ENCODE results near the gene CCDC57. TPM values are rescaled to one million over a fixed set of nuclear protein-coding genes. Genes with fewer than 3 reads are reported as not detected.

The CCDC57 gene
- total and polyA plus RNA-seq, 4 donors = 5.4 to 19.1 (median 11.7) TPM

DNA sequence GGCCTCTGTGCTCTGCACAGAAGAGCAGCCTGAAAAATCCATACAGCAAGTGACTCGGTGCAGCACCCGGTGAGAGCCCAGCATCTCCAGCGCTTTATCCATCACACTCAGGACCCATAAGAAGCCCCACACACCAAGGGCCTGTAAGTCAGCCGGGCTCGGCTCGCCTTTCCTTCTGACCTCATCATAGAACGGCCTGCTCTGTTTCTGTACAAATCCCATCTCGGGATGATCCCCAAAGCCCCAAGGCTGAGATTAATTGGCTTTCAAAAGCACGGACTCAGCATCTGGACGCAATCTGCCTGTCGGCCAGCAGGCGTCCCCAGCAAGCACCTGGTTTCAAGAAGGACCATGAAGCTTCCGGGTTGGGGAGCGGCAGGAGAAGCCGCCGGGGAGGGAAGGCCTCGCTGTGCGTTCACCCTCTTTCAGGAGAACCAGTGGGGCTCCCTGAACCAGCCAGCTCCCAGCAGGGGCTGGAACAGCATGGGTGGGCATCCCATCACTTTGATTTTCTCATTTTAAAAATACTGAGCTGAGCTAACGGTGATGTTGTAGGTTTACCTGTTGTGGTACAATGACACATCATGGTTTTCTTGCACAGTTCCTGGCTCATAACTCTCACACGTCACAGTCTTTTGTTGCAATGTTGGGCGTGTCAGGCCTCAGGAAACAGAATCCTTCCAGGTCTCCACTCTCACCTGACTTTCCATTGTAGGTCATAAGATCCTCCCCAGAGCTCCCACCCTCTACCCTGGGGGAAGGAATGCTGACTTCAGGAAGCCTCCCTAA is 6.7 kb downstream of the CCDC57 start:
- TF ChIP-seq, protein P1, sequence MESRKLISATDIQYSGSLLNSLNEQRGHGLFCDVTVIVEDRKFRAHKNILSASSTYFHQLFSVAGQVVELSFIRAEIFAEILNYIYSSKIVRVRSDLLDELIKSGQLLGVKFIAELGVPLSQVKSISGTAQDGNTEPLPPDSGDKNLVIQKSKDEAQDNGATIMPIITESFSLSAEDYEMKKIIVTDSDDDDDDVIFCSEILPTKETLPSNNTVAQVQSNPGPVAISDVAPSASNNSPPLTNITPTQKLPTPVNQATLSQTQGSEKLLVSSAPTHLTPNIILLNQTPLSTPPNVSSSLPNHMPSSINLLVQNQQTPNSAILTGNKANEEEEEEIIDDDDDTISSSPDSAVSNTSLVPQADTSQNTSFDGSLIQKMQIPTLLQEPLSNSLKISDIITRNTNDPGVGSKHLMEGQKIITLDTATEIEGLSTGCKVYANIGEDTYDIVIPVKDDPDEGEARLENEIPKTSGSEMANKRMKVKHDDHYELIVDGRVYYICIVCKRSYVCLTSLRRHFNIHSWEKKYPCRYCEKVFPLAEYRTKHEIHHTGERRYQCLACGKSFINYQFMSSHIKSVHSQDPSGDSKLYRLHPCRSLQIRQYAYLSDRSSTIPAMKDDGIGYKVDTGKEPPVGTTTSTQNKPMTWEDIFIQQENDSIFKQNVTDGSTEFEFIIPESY (IDR thresholded peaks at IDR 0.05) = no peak
- TF ChIP-seq, protein P2, sequence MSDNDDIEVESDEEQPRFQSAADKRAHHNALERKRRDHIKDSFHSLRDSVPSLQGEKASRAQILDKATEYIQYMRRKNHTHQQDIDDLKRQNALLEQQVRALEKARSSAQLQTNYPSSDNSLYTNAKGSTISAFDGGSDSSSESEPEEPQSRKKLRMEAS (IDR thresholded peaks at IDR 0.05) = no peak
- TF ChIP-seq, protein P3, sequence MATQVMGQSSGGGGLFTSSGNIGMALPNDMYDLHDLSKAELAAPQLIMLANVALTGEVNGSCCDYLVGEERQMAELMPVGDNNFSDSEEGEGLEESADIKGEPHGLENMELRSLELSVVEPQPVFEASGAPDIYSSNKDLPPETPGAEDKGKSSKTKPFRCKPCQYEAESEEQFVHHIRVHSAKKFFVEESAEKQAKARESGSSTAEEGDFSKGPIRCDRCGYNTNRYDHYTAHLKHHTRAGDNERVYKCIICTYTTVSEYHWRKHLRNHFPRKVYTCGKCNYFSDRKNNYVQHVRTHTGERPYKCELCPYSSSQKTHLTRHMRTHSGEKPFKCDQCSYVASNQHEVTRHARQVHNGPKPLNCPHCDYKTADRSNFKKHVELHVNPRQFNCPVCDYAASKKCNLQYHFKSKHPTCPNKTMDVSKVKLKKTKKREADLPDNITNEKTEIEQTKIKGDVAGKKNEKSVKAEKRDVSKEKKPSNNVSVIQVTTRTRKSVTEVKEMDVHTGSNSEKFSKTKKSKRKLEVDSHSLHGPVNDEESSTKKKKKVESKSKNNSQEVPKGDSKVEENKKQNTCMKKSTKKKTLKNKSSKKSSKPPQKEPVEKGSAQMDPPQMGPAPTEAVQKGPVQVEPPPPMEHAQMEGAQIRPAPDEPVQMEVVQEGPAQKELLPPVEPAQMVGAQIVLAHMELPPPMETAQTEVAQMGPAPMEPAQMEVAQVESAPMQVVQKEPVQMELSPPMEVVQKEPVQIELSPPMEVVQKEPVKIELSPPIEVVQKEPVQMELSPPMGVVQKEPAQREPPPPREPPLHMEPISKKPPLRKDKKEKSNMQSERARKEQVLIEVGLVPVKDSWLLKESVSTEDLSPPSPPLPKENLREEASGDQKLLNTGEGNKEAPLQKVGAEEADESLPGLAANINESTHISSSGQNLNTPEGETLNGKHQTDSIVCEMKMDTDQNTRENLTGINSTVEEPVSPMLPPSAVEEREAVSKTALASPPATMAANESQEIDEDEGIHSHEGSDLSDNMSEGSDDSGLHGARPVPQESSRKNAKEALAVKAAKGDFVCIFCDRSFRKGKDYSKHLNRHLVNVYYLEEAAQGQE (IDR thresholded peaks at IDR 0.05) = no peak
- TF ChIP-seq, protein P4, sequence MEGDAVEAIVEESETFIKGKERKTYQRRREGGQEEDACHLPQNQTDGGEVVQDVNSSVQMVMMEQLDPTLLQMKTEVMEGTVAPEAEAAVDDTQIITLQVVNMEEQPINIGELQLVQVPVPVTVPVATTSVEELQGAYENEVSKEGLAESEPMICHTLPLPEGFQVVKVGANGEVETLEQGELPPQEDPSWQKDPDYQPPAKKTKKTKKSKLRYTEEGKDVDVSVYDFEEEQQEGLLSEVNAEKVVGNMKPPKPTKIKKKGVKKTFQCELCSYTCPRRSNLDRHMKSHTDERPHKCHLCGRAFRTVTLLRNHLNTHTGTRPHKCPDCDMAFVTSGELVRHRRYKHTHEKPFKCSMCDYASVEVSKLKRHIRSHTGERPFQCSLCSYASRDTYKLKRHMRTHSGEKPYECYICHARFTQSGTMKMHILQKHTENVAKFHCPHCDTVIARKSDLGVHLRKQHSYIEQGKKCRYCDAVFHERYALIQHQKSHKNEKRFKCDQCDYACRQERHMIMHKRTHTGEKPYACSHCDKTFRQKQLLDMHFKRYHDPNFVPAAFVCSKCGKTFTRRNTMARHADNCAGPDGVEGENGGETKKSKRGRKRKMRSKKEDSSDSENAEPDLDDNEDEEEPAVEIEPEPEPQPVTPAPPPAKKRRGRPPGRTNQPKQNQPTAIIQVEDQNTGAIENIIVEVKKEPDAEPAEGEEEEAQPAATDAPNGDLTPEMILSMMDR (IDR thresholded peaks at IDR 0.05; ENCODE audit: low read depth, low read length, missing input control) = peak; percentile 93
- TF ChIP-seq GABPA (IDR thresholded peaks at IDR 0.05 in 1 of 2, conservative IDR thresholded peaks at IDR 0.05 in 1 of 2) = peak in 1 of 2 donors; percentile 16
- TF ChIP-seq TAF1 (conservative IDR thresholded peaks at IDR 0.05) = no peak
- peak; percentile 84 to 87 for TF ChIP-seq RAD21 (IDR thresholded peaks at IDR 0.05)
- WGBS = 17% methylated on average over 21 of the region's 21 CpGs
- Histone ChIP-seq H3K27me3 (ENCODE audit: control insufficient read depth in 4 of 4, insufficient read depth in 4 of 4, low read length in 3 of 4) (no peaks in the 10 kb centered on the region), H3K4me1 (ENCODE audit: control insufficient read depth in 4 of 4, insufficient read depth in 4 of 4, low read length in 3 of 4) (peaks cover 0 to 5% (median 2%) of the 10 kb centered on the region in 4 donors), H3K36me3 (ENCODE audit: control insufficient read depth in 4 of 4, insufficient read depth in 3 of 4, low read depth in 1 of 4, low read length in 3 of 4) (no peaks in the 10 kb centered on the region), H3K27ac (ENCODE audit: low read depth in 1 of 2, low read length in 2 of 2) (peak overlapping the region; percentile 15 to 48), H3K9me3 (ENCODE audit: control insufficient read depth in 4 of 4, low read length in 3 of 4) (no peaks in the 10 kb centered on the region), H3K9ac (ENCODE audit: low read depth in 1 of 2, low read length in 2 of 2) (no peak overlapping the region), H3K4me3 (ENCODE audit: low read depth in 1 of 3, low read length in 3 of 3) (peak overlapping the region in 1 of 3 donors; percentile 11)
- DNase-seq (ENCODE audit: low spot score) = peak; percentile 74

DNA sequence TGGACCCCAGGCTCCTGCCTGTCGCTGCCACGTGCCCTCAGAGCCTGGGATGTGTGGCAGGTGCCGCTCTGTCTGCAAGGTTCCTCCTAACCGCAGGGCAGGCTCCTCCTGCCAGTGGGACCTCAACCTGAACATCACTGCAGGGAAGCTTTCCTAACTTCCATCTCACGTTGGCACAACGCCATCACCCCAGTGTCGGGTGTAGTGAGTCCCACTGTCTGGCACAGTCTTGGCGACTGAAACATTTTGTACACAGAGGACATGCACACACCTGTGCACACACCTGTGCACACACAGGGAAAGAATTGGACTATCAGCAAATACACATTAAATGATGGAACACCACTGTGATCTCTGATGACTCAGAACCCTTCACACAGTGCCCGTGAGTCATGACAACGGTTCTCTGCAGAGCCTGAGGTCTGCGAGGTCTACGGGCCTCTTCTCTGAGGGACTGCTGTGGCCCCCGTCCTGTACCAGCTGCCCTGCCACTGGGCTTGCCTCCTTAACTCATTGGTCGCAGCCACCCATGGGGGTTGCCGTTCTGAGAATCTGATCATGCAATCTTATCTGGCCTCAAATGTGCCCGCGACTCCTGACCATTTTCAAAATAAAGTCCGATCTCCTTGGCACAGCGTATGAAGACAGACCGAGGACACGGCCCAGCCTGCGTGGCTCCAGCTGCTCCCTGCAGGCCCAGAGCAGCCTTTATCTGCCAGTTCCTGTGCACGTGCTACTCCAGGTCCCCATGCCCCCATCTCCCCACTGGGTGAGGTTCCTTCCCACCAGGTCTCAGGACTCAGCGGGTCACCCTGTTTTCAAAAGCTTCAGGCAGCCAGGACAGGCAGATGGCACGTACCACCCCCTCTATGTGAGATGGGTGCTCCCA is 7.6 kb downstream of the CCDC57 start:
- 75% methylated on average over 25 of the region's 25 CpGs for WGBS
- H3K9me3 ChIP-seq (ENCODE audit: control insufficient read depth in 4 of 4, low read length in 3 of 4) = no peaks in the 10 kb centered on the region
- TF ChIP-seq, protein P5, sequence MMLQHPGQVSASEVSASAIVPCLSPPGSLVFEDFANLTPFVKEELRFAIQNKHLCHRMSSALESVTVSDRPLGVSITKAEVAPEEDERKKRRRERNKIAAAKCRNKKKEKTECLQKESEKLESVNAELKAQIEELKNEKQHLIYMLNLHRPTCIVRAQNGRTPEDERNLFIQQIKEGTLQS (IDR thresholded peaks at IDR 0.05) = no peak
- TF ChIP-seq, protein P2 (IDR thresholded peaks at IDR 0.05) = no peak
- TF ChIP-seq FOXA2 (IDR thresholded peaks at IDR 0.05) = no peak
- TF ChIP-seq, protein P4 (IDR thresholded peaks at IDR 0.05; ENCODE audit: low read depth, low read length, missing input control) = no peak
- no peak for TF ChIP-seq NR2F2 (IDR thresholded peaks at IDR 0.05)
- TF ChIP-seq GABPA (IDR thresholded peaks at IDR 0.05 in 1 of 2, conservative IDR thresholded peaks at IDR 0.05 in 1 of 2) = no peak
- TF ChIP-seq YY1 (IDR thresholded peaks at IDR 0.05) = no peak
- no peak for TF ChIP-seq TAF1 (conservative IDR thresholded peaks at IDR 0.05)
- TF ChIP-seq, protein P3 (IDR thresholded peaks at IDR 0.05) = no peak
- no peak overlapping the region for H3K4me3 ChIP-seq (ENCODE audit: low read depth in 1 of 3, low read length in 3 of 3)
- no peak overlapping the region for H3K9ac ChIP-seq (ENCODE audit: low read depth in 1 of 2, low read length in 2 of 2)
- H3K4me1 ChIP-seq (ENCODE audit: control insufficient read depth in 4 of 4, insufficient read depth in 4 of 4, low read length in 3 of 4) = peaks cover 0 to 5% (median 2%) of the 10 kb centered on the region in 4 donors
- no peak overlapping the region for H3K27ac ChIP-seq (ENCODE audit: low read depth in 1 of 2, low read length in 2 of 2)
- H3K36me3 ChIP-seq (ENCODE audit: control insufficient read depth in 4 of 4, insufficient read depth in 3 of 4, low read depth in 1 of 4, low read length in 3 of 4) = no peaks in the 10 kb centered on the region
- no peak for DNase-seq (ENCODE audit: low spot score)
- H3K27me3 ChIP-seq (ENCODE audit: control insufficient read depth in 4 of 4, insufficient read depth in 4 of 4, low read length in 3 of 4) = no peaks in the 10 kb centered on the region

Measured in liver (tissue), 9 donors.